IMR-90 (cell line): ENCODE data around the gene KCNT1. TPM values are rescaled to one million over a fixed set of nuclear protein-coding genes. Genes with fewer than 3 reads are reported as not detected.

Experiments used
- polyA plus RNA-seq, 3 experiments: library from polyadenylated mRNA; depleted of rRNA; stranded (reverse); fragments of >200 nt; gene quantifications; 2 replicates each; pipeline ENCODE4 v1.2.3, GENCODE V29; 2012; ENCODE audit warnings: low replicate concordance in 1 of 3
- total RNA-seq: library from RNA; depleted of rRNA; stranded (reverse); fragments of >200 nt; gene quantifications from 2 replicates; pipeline ENCODE4 v1.2.3, GENCODE V29; 2012; rRNA removed

The KCNT1 gene
- total and polyA plus RNA-seq, 2 of the 4 experiments (the other 2 are of a cell fraction) = not detected

Other genes starting within 250 kb of the KCNT1 start
- gene PPP1R26, start 222.4 kb upstream of the KCNT1 start, total RNA-seq = 3.8 and 4.4 TPM in 2 replicates
- 5.6 and 6.0 TPM in 2 replicates for gene PPP1R26, start 222.4 kb upstream of the KCNT1 start, polyA plus RNA-seq (2012; rRNA removed)
- gene MRPS2, start 201.5 kb upstream of the KCNT1 start, total RNA-seq = 53.1 and 54.4 TPM in 2 replicates
- gene MRPS2, start 201.5 kb upstream of the KCNT1 start, polyA plus RNA-seq (2012; rRNA removed) = 104 and 142 TPM in 2 replicates
- gene LCN1, start 180.7 kb upstream of the KCNT1 start, total RNA-seq = not detected in 2 replicates
- gene LCN1, start 180.7 kb upstream of the KCNT1 start, polyA plus RNA-seq (2012; rRNA removed) = not detected in 2 replicates
- not detected in 2 replicates for gene OBP2A, start 156.1 kb upstream of the KCNT1 start, total RNA-seq
- not detected in 2 replicates for gene OBP2A, start 156.1 kb upstream of the KCNT1 start, polyA plus RNA-seq (2012; rRNA removed)
- not detected in 2 replicates for gene PAEP, start 140.4 kb upstream of the KCNT1 start, total RNA-seq
- not detected in 2 replicates for gene PAEP, start 140.4 kb upstream of the KCNT1 start, polyA plus RNA-seq (2012; rRNA removed)
- gene GLT6D1, start 62.6 kb upstream of the KCNT1 start, total RNA-seq = not detected in 2 replicates
- not detected in 2 replicates for gene GLT6D1, start 62.6 kb upstream of the KCNT1 start, polyA plus RNA-seq (2012; rRNA removed)
- not detected in 2 replicates for gene LCN9, start 38.9 kb upstream of the KCNT1 start, total RNA-seq
- not detected in 2 replicates for gene LCN9, start 38.9 kb upstream of the KCNT1 start, polyA plus RNA-seq (2012; rRNA removed)
- not detected in 2 replicates for gene SOHLH1, start 2.7 kb upstream of the KCNT1 start, total RNA-seq
- gene SOHLH1, start 2.7 kb upstream of the KCNT1 start, polyA plus RNA-seq (2012; rRNA removed) = not detected in 2 replicates
- gene CAMSAP1, start 205.4 kb downstream of the KCNT1 start, total RNA-seq = 19.5 and 21.1 TPM in 2 replicates
- 8.2 and 8.6 TPM in 2 replicates for gene CAMSAP1, start 205.4 kb downstream of the KCNT1 start, polyA plus RNA-seq (2012; rRNA removed)